ENCODE measurements around the gene NPHP4. TPM values are rescaled to one million over a fixed set of nuclear protein-coding genes. Genes with fewer than 3 reads are reported as not detected.

The NPHP4 gene
- total RNA-seq, 1 donor from 2014 or later: 3.2 TPM

DNA sequence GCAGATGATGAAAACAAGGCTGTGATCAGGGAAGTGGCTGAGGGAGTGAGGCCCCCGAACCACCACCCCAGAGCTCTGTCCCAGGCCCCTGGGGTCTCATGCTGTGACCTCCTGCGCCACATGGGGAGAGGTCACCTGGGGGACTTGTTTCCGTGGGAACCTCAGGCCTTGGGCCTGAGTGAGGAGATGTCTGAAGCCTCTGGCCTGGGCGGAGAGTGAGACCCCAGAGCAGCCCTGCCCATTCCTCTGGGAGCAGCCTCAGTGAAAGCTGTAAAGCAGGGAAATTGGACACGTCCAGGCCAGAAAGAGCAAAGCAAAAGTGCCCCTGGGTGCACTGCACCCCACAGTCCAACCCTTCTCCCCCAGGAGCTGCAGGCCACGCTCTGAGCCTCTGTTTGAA, 16.5 kb upstream of the NPHP4 start:
- no peak for TF ChIP-seq CTCF (IDR thresholded peaks at IDR 0.05; ENCODE audit: insufficient read depth, low read length, severe bottlenecking)
- DNase-seq (ENCODE audit: low read depth) (no peak), FAIRE-seq (no peak)
- no peaks in the 10 kb centered on the region for H3K36me3 ChIP-seq (ENCODE audit: control insufficient read depth, insufficient read depth, low read length)
- H3K4me3 ChIP-seq (ENCODE audit: low read depth, low read length): no peak overlapping the region
- H3K27me3 ChIP-seq (ENCODE audit: control insufficient read depth, insufficient read depth, low read length): no peaks in the 10 kb centered on the region

DNA sequence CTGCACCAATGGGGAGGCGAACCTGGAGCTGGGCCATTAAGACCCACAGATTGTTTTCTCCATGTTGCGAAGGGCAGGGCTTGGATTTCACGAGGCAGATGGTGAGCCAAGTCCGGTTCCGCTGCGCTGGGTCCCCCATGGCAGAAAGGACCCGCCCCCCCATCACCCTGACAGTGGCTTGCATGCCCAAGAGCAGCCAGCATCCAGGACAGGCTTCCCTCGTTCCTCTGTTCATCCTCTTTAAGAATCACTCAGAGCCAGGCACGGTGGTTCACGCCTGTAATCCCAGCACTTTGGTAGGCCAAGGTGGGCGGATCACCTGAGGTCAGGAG, 15.8 kb upstream of the NPHP4 start:
- DNase-seq (ENCODE audit: low read depth) (no peak), FAIRE-seq (no peak)
- H3K36me3 ChIP-seq (ENCODE audit: control insufficient read depth, insufficient read depth, low read length): no peaks in the 10 kb centered on the region
- no peak overlapping the region for H3K4me3 ChIP-seq (ENCODE audit: low read depth, low read length)
- H3K27me3 ChIP-seq (ENCODE audit: control insufficient read depth, insufficient read depth, low read length): no peaks in the 10 kb centered on the region
- no peak for TF ChIP-seq CTCF (IDR thresholded peaks at IDR 0.05; ENCODE audit: insufficient read depth, low read length, severe bottlenecking)

GRCh38 chr1:6007318-6008083, 15.3 kb upstream of the NPHP4 start:
- Histone ChIP-seq H3K36me3 (ENCODE audit: control insufficient read depth, insufficient read depth, low read length) (no peaks in the 10 kb centered on the region), H3K4me3 (ENCODE audit: low read depth, low read length) (no peak overlapping the region), H3K27me3 (ENCODE audit: control insufficient read depth, insufficient read depth, low read length) (no peaks in the 10 kb centered on the region)
- DNase-seq (ENCODE audit: low read depth) (no peak), FAIRE-seq (no peak)
- TF ChIP-seq CTCF (IDR thresholded peaks at IDR 0.05; ENCODE audit: insufficient read depth, low read length, severe bottlenecking): no peak

DNA sequence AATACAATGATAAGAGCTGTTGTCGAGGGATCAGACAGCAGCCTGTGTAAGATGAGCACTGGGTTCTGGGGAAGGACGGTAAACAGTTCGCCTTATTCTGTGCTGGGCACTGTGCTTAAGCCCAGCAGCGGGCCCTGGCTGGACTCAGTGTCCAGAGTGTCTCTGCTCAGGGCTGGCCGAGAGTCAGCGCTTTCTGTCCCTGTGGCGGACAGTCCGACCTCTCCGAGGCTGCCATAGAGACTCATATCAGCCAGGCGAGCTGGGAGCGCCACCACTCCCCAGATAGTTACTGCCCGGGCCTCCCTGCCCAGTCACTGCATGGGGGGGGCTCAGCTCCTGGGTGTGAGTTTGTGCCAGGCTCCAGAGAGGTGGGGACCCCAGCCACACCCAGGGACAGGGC, 14.7 kb upstream of the NPHP4 start:
- Histone ChIP-seq H3K27me3 (ENCODE audit: control insufficient read depth, insufficient read depth, low read length) (no peaks in the 10 kb centered on the region), H3K4me3 (ENCODE audit: low read depth, low read length) (no peak overlapping the region), H3K36me3 (ENCODE audit: control insufficient read depth, insufficient read depth, low read length) (no peaks in the 10 kb centered on the region)
- no peak for TF ChIP-seq CTCF (IDR thresholded peaks at IDR 0.05; ENCODE audit: insufficient read depth, low read length, severe bottlenecking)
- DNase-seq (ENCODE audit: low read depth): no peak
- FAIRE-seq: no peak

- no peaks in the 10 kb centered on the region for H3K27me3 ChIP-seq (ENCODE audit: control insufficient read depth, insufficient read depth, low read length)
- TF ChIP-seq CTCF (IDR thresholded peaks at IDR 0.05; ENCODE audit: insufficient read depth, low read length, severe bottlenecking): no peak
- FAIRE-seq (no peak), DNase-seq (ENCODE audit: low read depth) (no peak)
- no peaks in the 10 kb centered on the region for H3K36me3 ChIP-seq (ENCODE audit: control insufficient read depth, insufficient read depth, low read length)
- no peak overlapping the region for H3K4me3 ChIP-seq (ENCODE audit: low read depth, low read length)
Measured at GRCh38 chr1:6005276-6005917, 13.2 kb upstream of the NPHP4 start.
